ENCODE results near the gene ADAMTS8. TPM values are rescaled to one million over a fixed set of nuclear protein-coding genes. Genes with fewer than 3 reads are reported as not detected.

ADAMTS8 gene, protein sequence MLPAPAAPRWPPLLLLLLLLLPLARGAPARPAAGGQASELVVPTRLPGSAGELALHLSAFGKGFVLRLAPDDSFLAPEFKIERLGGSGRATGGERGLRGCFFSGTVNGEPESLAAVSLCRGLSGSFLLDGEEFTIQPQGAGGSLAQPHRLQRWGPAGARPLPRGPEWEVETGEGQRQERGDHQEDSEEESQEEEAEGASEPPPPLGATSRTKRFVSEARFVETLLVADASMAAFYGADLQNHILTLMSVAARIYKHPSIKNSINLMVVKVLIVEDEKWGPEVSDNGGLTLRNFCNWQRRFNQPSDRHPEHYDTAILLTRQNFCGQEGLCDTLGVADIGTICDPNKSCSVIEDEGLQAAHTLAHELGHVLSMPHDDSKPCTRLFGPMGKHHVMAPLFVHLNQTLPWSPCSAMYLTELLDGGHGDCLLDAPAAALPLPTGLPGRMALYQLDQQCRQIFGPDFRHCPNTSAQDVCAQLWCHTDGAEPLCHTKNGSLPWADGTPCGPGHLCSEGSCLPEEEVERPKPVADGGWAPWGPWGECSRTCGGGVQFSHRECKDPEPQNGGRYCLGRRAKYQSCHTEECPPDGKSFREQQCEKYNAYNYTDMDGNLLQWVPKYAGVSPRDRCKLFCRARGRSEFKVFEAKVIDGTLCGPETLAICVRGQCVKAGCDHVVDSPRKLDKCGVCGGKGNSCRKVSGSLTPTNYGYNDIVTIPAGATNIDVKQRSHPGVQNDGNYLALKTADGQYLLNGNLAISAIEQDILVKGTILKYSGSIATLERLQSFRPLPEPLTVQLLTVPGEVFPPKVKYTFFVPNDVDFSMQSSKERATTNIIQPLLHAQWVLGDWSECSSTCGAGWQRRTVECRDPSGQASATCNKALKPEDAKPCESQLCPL
- 10 to 100 TPM in 2 of 5 donors, 1 to 10 TPM in 2, under 1 TPM in 1; 0.58 to 24.1 (median 4.6) TPM for total RNA-seq
- polyA plus RNA-seq = 10 to 100 TPM in 1 of 3 donors, 1 to 10 TPM in 2; 3.5 to 11.9 (median 4.9) TPM
- long read RNA-seq, donor 1 = 0 reads
- long read RNA-seq, donor 2, full-length matches to known transcripts = 2 of 2 reads
- long read RNA-seq, donor 2, partial matches to known transcripts = 0 of 2 reads
- long read RNA-seq, donor 2, other reads (novel, unspliced or antisense) = 0 of 2 reads
- long read RNA-seq, donor 3, full-length matches to known transcripts = 1 of 1 reads
- long read RNA-seq, donor 3, partial matches to known transcripts = 0 of 1 reads
- long read RNA-seq, donor 3, other reads (novel, unspliced or antisense) = 0 of 1 reads
- long read RNA-seq, donor 4 = 0 reads
- long read RNA-seq, donor 5, full-length matches to known transcripts = 2 of 2 reads
- long read RNA-seq, donor 5, partial matches to known transcripts = 0 of 2 reads
- long read RNA-seq, donor 5, other reads (novel, unspliced or antisense) = 0 of 2 reads
- long read RNA-seq, donor 6, partial matches to known transcripts = 0 of 1 reads
- long read RNA-seq, donor 6, other reads (novel, unspliced or antisense) = 0 of 1 reads
- long read RNA-seq, donor 7, full-length matches to known transcripts = 2 of 2 reads
- long read RNA-seq, donor 7, partial matches to known transcripts = 0 of 2 reads
- long read RNA-seq, donor 7, other reads (novel, unspliced or antisense) = 0 of 2 reads
- long read RNA-seq, donor 8 = 0 reads
- long read RNA-seq, donor 9 = 0 reads
- long read RNA-seq, donor 10 = 0 reads

DNA sequence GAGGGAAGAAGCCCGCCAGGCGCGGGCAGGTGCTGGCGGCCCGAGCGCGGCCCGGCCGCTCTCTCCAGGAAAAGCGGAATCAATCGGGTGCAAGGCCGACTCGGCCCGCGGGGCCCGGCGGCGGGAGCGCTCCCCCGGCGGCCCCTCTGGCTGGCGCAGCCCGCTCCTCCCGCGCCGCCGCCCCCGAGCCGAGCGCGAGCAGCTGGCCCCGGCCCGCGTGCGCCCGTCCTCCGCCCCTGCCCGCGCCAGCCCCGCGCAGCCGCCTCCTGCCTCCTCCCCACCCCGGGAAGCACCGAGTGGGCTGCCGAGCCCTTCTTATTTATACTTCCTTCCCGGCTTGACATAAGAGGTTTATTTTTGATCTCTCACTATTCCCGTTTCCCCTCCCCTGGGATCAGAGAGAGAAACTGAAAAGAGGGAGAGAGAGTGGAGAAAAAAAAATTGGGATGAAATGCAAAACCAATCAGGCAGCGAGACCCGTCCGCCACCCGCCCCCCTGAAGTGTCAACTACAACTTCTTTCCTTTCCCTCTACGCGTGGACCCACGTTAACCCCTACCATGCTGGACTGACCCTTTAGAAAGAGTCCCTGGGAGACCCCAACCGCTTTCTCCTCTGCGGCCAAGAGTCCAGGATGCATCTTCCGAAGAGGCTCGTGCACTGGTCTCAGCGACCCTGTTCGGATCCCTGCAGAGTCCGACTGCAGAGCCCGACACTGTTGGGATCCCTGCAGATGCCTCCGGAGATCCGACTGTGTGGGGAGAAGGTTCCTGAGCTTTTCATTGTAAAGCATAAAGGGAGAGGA is at the start of gene ADAMTS8:
TSS of gene ADAMTS8 (minus strand) at position 294 of the 804 bp plus-strand sequence. CDS start 323 bp downstream, outside the sequence.
- peak in 1 of 2 donors; percentile 64 for DNase-seq
- peaks cover 6 to 74% (median 52%) of the 10 kb centered on the region in 3 donors for H3K27me3 ChIP-seq
- peaks cover 7 to 32% (median 24%) of the 10 kb centered on the region in 4 donors for H3K4me1 ChIP-seq
- peak within 1 kb of the TSS in 4 of 5 donors; percentile 14 to 90 (median 34) for H3K27ac ChIP-seq
- WGBS, 5 donors = 2 to 4% (median 3%) methylated on average over 40 to 64 of the region's 64 CpGs
- peak within 1 kb of the TSS; percentile 52 to 60 (median 54) for H3K4me3 ChIP-seq
- intact Hi-C loops (cut with DNase I; ENCODE audit: low total_unique reads) = loop anchor here (10.0 kb wide), 1 partner anchor 224 kb away; no protein-coding TSS in a partner anchor
- TF ChIP-seq, protein P1, sequence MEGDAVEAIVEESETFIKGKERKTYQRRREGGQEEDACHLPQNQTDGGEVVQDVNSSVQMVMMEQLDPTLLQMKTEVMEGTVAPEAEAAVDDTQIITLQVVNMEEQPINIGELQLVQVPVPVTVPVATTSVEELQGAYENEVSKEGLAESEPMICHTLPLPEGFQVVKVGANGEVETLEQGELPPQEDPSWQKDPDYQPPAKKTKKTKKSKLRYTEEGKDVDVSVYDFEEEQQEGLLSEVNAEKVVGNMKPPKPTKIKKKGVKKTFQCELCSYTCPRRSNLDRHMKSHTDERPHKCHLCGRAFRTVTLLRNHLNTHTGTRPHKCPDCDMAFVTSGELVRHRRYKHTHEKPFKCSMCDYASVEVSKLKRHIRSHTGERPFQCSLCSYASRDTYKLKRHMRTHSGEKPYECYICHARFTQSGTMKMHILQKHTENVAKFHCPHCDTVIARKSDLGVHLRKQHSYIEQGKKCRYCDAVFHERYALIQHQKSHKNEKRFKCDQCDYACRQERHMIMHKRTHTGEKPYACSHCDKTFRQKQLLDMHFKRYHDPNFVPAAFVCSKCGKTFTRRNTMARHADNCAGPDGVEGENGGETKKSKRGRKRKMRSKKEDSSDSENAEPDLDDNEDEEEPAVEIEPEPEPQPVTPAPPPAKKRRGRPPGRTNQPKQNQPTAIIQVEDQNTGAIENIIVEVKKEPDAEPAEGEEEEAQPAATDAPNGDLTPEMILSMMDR (IDR thresholded peaks at IDR 0.05) = no peak
- TF ChIP-seq POLR2A (IDR thresholded peaks at IDR 0.05) (no peak), POLR2AphosphoS5 (IDR thresholded peaks at IDR 0.05) (no peak), EP300 (IDR thresholded peaks at IDR 0.05) (no peak)
- no peaks in the 10 kb centered on the region for H3K36me3 ChIP-seq
- no peaks in the 10 kb centered on the region for H3K9me3 ChIP-seq

DNA sequence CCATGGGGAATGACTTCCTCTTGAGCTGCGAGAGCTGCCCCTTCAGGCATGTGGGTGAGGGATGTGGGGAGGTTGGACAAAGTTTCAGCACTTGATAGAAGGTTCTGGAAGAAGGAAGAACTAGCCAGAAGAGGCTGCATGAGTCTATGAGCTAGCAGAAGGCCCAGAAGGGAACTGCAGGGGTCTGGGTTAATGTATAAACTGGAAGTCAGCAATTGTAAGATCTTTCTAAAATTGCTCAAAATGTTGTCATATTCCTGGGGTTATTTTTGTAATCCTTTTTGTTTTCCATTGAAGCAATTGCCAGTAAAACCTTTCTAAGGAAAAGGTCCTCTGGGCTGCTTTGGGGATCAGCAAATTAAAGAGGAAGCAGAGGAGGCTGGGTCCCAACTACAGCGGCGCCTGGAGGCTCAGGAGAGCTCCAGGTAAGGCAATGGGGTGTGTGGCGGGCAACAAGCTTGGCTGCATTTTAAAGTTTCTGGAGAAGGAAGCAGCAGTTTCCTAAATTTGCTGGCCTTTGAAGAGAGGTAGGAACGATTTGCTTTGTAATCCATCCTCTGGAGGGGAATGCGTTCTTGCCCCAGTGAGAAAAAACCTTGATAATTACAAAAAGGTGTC is 49.3 kb upstream of the ADAMTS8 start:
- WGBS, 5 donors = 63 to 76% (median 71%) methylated on average over 6 of the region's 6 CpGs
- H3K9me3 ChIP-seq = no peaks in the 10 kb centered on the region
- H3K36me3 ChIP-seq = peaks cover 0 to 33% (median 30%) of the 10 kb centered on the region in 4 donors
- no peak overlapping the region for H3K4me3 ChIP-seq
- no peak for DNase-seq
- peaks cover 18 to 38% (median 26%) of the 10 kb centered on the region in 4 donors for H3K4me1 ChIP-seq
- TF ChIP-seq EP300 (IDR thresholded peaks at IDR 0.05) = no peak
- no peak for TF ChIP-seq POLR2AphosphoS5 (IDR thresholded peaks at IDR 0.05)
- TF ChIP-seq POLR2A (IDR thresholded peaks at IDR 0.05) = no peak
- TF ChIP-seq, protein P1 (IDR thresholded peaks at IDR 0.05) = no peak
- H3K27ac ChIP-seq = peak overlapping the region; percentile 48 to 81 (median 71)
- H3K27me3 ChIP-seq = no peaks in the 10 kb centered on the region
- intact Hi-C loops (cut with DNase I; ENCODE audit: low total_unique reads) = no loop called here

DNA sequence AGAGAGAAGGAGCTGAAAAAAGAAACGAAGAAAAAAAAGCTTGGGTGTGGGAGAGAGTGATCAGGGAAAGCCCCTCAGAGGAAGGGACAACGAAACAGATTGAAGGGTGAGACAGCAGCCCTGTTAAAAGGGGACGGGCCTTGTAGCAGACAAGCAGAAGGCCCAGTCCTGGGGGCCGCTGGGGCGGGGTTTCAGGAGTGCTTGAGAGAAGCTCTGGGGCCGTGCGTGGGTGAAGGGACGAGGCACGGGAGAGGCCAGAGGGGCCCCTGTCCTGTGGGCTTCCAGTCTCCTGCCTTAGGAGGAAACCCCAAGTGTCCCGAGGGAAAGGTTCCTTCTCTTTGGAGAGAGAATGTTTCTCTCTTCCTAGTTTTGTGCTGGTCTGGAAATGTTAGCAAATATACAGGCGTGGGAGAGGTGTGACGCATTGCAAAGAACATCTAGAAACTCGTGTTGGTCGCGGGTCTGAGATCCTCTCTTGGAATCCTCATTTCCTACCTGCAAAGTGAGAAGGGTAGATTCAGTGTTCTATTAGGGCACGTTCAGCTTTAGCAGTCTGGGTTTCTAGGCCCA is 48.6 kb upstream of the ADAMTS8 start:
- no peaks in the 10 kb centered on the region for H3K27me3 ChIP-seq
- H3K9me3 ChIP-seq = no peaks in the 10 kb centered on the region
- H3K4me3 ChIP-seq = no peak overlapping the region
- 87 to 92% (median 90%) methylated on average over 16 of the region's 16 CpGs for WGBS, 5 donors
- no peak for TF ChIP-seq POLR2AphosphoS5 (IDR thresholded peaks at IDR 0.05)
- DNase-seq = no peak
- peaks cover 18 to 38% (median 26%) of the 10 kb centered on the region in 4 donors for H3K4me1 ChIP-seq
- intact Hi-C loops (cut with DNase I; ENCODE audit: low total_unique reads) = no loop called here
- H3K36me3 ChIP-seq = peaks cover 0 to 40% (median 37%) of the 10 kb centered on the region in 4 donors
- H3K27ac ChIP-seq = peak overlapping the region in 4 of 5 donors; percentile 67 to 81 (median 73)

Data from stomach (tissue), 19 donors.